H1 (cell line): ENCODE results near the gene ROR1. TPM values are rescaled to one million over a fixed set of nuclear protein-coding genes. Genes with fewer than 3 reads are reported as not detected.

ENCODE experiments used
- KDM1A ChIP-seq: fragments of 200-600, 300-600 bp; sonication (generic); IDR thresholded peaks from 2 replicates; pipeline ENCODE4 v1.7.1; 2016; ENCODE audit warnings: mild to moderate bottlenecking, low read length, borderline replicate concordance
- NRF1 ChIP-seq: IDR thresholded peaks from 2 replicates; pipeline ENCODE4 v1.6.1; 2011; ENCODE audit warnings: mild to moderate bottlenecking, low read depth, low read length, improper control_type of control experiment
- RAD21 ChIP-seq, 2 experiments: IDR thresholded peaks in 1 of 2; conservative IDR thresholded peaks in 1 of 2; 2 replicates each; pipeline ENCODE4 v1.6.1; 2011; ENCODE audit warnings: low read depth in 2 of 2, low read length in 2 of 2, improper control_type of control experiment in 1 of 2, inconsistent platforms in 1 of 2, mild to moderate bottlenecking in 1 of 2, moderate library complexity in 1 of 2
- SP1 ChIP-seq: IDR thresholded peaks from 2 replicates; pipeline ENCODE4 v1.6.1; 2011; ENCODE audit warnings: low read depth, low read length
- polyA plus RNA-seq, 7 experiments: library from polyadenylated mRNA; depleted of rRNA in 3 of 7; stranded (reverse) in 5 of 7; unstranded in 2 of 7; fragments of >200 nt in 5 of 7; fragments of 200-250 nt in 2 of 7; gene quantifications; 1 replicate in 5 of 7; 2 replicates in 1 of 7; 4 replicates in 1 of 7; pipeline versions ENCODE4 v1.2.1 to v1.2.3, GENCODE V29; 2011 to 2013; ENCODE audit warnings: missing spikeins in 2 of 7, mixed read lengths in 2 of 7
- total RNA-seq: library from RNA; stranded (reverse); fragmentation: NEBNext Ultra II Directional; extraction: Animal tissue kit (Norgen Biotek cat#: 25700); gene quantifications from 2 replicates; pipeline ENCODE4 v1.2.1, GENCODE V29; 2021
- TF ChIP-seq, protein P1 (sequence below): fragments of 300-600 bp; sonication (generic); IDR thresholded peaks from 2 replicates; pipeline ENCODE4 v1.7.1; 2012; ENCODE audit warnings: low read length, moderate library complexity, mild to moderate bottlenecking, inconsistent platforms; ENCODE audit not compliant: insufficient replicate concordance

ROR1 gene
- total and polyA plus RNA-seq, 2 of the 8 experiments (the other 6 are each of a cell fraction or from before 2014, with no cell fraction given): 33.6 to 73.6 TPM

DNA sequence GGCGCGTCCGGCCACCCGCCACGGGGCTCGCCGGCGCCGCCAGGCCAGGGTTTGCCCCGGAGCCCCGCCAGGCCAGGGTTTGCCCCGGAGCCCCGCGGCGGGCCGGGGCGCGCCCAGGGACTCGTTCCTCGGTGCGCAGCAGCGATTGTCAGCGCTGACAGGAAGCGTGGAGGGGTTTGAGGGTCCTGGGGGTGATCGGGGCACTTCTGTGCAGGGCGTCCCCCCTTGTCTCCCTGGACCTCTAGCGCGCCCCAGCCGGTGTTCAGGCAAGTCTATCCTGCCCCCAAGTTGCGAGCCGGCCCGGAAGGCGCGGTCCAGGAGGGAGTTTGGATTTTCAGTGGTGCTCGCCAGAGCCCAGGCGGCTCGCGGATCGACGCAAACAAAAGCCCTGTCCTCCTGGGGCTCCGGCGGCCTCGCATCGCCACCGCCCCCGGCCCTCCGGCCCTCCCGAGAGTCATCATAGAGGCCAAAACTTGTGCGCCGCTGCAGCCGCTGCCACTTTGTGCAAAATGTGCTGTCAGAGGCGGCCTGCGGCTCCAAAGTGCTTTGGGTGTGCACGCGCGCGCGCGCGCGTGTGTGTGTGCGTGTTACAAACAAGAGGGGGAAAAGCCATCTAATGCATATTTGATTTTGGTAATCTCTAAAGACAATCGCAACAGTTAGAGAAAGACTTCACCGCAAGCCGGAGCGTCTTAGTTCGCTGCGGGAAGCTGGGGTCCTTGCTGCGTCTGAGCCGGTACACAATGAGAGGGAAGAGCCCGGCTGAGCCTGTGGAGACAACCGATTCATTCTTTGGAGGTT lies 1.0 kb downstream of the ROR1 start (continued):
- TF ChIP-seq, protein P1, sequence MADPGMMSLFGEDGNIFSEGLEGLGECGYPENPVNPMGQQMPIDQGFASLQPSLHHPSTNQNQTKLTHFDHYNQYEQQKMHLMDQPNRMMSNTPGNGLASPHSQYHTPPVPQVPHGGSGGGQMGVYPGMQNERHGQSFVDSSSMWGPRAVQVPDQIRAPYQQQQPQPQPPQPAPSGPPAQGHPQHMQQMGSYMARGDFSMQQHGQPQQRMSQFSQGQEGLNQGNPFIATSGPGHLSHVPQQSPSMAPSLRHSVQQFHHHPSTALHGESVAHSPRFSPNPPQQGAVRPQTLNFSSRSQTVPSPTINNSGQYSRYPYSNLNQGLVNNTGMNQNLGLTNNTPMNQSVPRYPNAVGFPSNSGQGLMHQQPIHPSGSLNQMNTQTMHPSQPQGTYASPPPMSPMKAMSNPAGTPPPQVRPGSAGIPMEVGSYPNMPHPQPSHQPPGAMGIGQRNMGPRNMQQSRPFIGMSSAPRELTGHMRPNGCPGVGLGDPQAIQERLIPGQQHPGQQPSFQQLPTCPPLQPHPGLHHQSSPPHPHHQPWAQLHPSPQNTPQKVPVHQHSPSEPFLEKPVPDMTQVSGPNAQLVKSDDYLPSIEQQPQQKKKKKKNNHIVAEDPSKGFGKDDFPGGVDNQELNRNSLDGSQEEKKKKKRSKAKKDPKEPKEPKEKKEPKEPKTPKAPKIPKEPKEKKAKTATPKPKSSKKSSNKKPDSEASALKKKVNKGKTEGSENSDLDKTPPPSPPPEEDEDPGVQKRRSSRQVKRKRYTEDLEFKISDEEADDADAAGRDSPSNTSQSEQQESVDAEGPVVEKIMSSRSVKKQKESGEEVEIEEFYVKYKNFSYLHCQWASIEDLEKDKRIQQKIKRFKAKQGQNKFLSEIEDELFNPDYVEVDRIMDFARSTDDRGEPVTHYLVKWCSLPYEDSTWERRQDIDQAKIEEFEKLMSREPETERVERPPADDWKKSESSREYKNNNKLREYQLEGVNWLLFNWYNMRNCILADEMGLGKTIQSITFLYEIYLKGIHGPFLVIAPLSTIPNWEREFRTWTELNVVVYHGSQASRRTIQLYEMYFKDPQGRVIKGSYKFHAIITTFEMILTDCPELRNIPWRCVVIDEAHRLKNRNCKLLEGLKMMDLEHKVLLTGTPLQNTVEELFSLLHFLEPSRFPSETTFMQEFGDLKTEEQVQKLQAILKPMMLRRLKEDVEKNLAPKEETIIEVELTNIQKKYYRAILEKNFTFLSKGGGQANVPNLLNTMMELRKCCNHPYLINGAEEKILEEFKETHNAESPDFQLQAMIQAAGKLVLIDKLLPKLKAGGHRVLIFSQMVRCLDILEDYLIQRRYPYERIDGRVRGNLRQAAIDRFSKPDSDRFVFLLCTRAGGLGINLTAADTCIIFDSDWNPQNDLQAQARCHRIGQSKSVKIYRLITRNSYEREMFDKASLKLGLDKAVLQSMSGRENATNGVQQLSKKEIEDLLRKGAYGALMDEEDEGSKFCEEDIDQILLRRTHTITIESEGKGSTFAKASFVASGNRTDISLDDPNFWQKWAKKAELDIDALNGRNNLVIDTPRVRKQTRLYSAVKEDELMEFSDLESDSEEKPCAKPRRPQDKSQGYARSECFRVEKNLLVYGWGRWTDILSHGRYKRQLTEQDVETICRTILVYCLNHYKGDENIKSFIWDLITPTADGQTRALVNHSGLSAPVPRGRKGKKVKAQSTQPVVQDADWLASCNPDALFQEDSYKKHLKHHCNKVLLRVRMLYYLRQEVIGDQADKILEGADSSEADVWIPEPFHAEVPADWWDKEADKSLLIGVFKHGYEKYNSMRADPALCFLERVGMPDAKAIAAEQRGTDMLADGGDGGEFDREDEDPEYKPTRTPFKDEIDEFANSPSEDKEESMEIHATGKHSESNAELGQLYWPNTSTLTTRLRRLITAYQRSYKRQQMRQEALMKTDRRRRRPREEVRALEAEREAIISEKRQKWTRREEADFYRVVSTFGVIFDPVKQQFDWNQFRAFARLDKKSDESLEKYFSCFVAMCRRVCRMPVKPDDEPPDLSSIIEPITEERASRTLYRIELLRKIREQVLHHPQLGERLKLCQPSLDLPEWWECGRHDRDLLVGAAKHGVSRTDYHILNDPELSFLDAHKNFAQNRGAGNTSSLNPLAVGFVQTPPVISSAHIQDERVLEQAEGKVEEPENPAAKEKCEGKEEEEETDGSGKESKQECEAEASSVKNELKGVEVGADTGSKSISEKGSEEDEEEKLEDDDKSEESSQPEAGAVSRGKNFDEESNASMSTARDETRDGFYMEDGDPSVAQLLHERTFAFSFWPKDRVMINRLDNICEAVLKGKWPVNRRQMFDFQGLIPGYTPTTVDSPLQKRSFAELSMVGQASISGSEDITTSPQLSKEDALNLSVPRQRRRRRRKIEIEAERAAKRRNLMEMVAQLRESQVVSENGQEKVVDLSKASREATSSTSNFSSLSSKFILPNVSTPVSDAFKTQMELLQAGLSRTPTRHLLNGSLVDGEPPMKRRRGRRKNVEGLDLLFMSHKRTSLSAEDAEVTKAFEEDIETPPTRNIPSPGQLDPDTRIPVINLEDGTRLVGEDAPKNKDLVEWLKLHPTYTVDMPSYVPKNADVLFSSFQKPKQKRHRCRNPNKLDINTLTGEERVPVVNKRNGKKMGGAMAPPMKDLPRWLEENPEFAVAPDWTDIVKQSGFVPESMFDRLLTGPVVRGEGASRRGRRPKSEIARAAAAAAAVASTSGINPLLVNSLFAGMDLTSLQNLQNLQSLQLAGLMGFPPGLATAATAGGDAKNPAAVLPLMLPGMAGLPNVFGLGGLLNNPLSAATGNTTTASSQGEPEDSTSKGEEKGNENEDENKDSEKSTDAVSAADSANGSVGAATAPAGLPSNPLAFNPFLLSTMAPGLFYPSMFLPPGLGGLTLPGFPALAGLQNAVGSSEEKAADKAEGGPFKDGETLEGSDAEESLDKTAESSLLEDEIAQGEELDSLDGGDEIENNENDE: no peak
- no peak for TF ChIP-seq KDM1A
- no peak for TF ChIP-seq NRF1
- 0 out of 4 replicates have a peak, but pooled peaks of 1 of the 2 experiments have one; percentile 0 for TF ChIP-seq RAD21 (IDR thresholded peaks at IDR 0.05 in 1 of 2, conservative IDR thresholded peaks at IDR 0.05 in 1 of 2; ENCODE audit: low read depth in 2 of 2, low read length in 2 of 2)
- peak; percentile 70 for TF ChIP-seq SP1
- TF ChIP-seq, all 59 proteins: peak for 16
